CD4-positive, CD25-positive, alpha-beta regulatory T cell (primary cell): ENCODE results near the gene AKAP7. TPM values are rescaled to one million over a fixed set of nuclear protein-coding genes. Genes with fewer than 3 reads are reported as not detected.

Source experiments
- ATAC-seq, 2 donors: fragments of 150-1000 bp; cut with Tn5 transposase; one replicate each; pipeline ENCODE4 v1.10.0; 2021; ENCODE audit warnings: low read depth in 2 of 2, moderate number of reproducible peaks in 2 of 2, moderate library complexity in 1 of 2
- DNase-seq, 3 donors: peaks; one replicate each; pipeline versions ENCODE4 v3.0.0 to v3.0.0-alpha.2; 2012 to 2022; ENCODE audit warnings: mixed read lengths in 1 of 3
- H3K27ac ChIP-seq: one replicate; pipeline ENCODE4 v1.7.0; 2013; ENCODE audit warnings: mild to moderate bottlenecking, low read length; ENCODE audit not compliant: insufficient read depth, poor library complexity, severe bottlenecking
- H3K27me3 ChIP-seq: one replicate; pipeline ENCODE4 v1.7.0; 2013; ENCODE audit warnings: low read length; ENCODE audit not compliant: control insufficient read depth, insufficient read depth
- H3K36me3 ChIP-seq: one replicate; pipeline ENCODE4 v1.7.0; 2013; ENCODE audit warnings: mild to moderate bottlenecking, low read length, moderate library complexity; ENCODE audit not compliant: control insufficient read depth, insufficient read depth
- H3K4me1 ChIP-seq: 2 replicates; pipeline ENCODE4 v1.7.0; 2013; ENCODE audit warnings: mild to moderate bottlenecking, low read length; ENCODE audit not compliant: insufficient read depth, control insufficient read depth, poor library complexity, severe bottlenecking
- H3K4me3 ChIP-seq: one replicate; pipeline ENCODE4 v1.7.0; 2013; ENCODE audit warnings: low read depth, mild to moderate bottlenecking, low read length, moderate library complexity
- H3K9me3 ChIP-seq, 2 experiments: 1 replicate in 1 of 2; 2 replicates in 1 of 2; pipeline ENCODE4 v1.7.0; 2013; ENCODE audit warnings: low read length in 2 of 2, mild to moderate bottlenecking in 1 of 2, moderate library complexity in 1 of 2; ENCODE audit not compliant: control insufficient read depth in 2 of 2
- H3K27ac Mint-ChIP-seq, 3 donors: one replicate each; pipeline ENCODE4 v1.8.0; 2020 to 2022; ENCODE audit warnings: mild to moderate bottlenecking in 3 of 3, mixed read lengths in 3 of 3, moderate library complexity in 2 of 3
- H3K27me3 Mint-ChIP-seq: one replicate; pipeline ENCODE4 v1.8.0; 2022; ENCODE audit warnings: mild to moderate bottlenecking, mixed read lengths
- H3K36me3 Mint-ChIP-seq: one replicate; pipeline ENCODE4 v1.8.0; 2020; ENCODE audit warnings: mixed read lengths
- H3K4me1 Mint-ChIP-seq, 4 donors: one replicate each; pipeline ENCODE4 v1.8.0; 2020 to 2022; ENCODE audit warnings: mixed read lengths in 4 of 4, mild to moderate bottlenecking in 1 of 4
- H3K4me3 Mint-ChIP-seq, 4 donors: one replicate each; pipeline ENCODE4 v1.8.0; 2020 to 2022; ENCODE audit warnings: mild to moderate bottlenecking in 4 of 4, mixed read lengths in 4 of 4, moderate library complexity in 3 of 4
- H3K9me3 Mint-ChIP-seq, 7 donors: one replicate each; pipeline ENCODE4 v1.8.0; 2020 to 2022; ENCODE audit warnings: mixed read lengths in 7 of 7, mild to moderate bottlenecking in 3 of 7, moderate library complexity in 2 of 7
- polyA plus RNA-seq, 4 donors: library from polyadenylated mRNA; unstranded; fragments of 300-500 nt; fragmentation: Illumina TruSeq; gene quantifications; one replicate each; pipeline ENCODE4 v1.2.3, GENCODE V29; 2021
- total RNA-seq: library from RNA; stranded (reverse); gene quantifications from one replicate; pipeline ENCODE4 v1.2.3, GENCODE V29; 2022

The AKAP7 gene
- total and polyA plus RNA-seq, 5 donors from 2014 or later: 3.0 to 20.6 (median 10.5) TPM

DNA sequence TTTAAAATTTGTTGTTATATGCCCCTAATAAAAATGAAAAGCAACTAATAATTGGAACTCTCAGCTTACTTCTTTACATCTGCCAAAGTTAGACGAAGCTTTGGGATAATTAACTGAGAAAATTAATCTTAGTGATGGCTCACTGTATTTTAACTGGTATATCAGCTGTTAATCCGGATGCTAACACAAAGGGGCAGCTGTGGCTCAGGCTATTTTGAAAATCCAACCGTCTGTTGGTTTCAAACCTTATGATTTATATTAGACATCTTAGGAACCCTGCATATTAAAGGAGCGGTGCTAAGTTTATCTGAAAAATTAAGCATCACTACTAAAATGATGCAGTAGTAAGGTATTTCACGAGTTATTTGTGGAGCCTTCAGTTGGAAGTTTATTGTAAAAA, 96.6 kb downstream of the AKAP7 start:
- H3K4me3 ChIP-seq: no peak overlapping the region
- H3K36me3 ChIP-seq: peaks cover 4% of the 10 kb centered on the region
- peaks cover 5 to 35% (median 17%) of the 10 kb centered on the region in 4 donors for H3K4me1 Mint-ChIP-seq
- H3K9me3 ChIP-seq: no peaks in the 10 kb centered on the region
- no peak overlapping the region for H3K4me3 Mint-ChIP-seq
- no peaks in the 10 kb centered on the region for H3K4me1 ChIP-seq
- H3K27me3 ChIP-seq: no peaks in the 10 kb centered on the region
- ATAC-seq: no peak
- no peak overlapping the region for H3K27ac ChIP-seq
- H3K9me3 Mint-ChIP-seq: peaks cover 0 to 9% (median 1%) of the 10 kb centered on the region in 7 donors
- no peak for DNase-seq
- H3K27ac Mint-ChIP-seq: no peak overlapping the region
- H3K27me3 Mint-ChIP-seq: no peaks in the 10 kb centered on the region
- H3K36me3 Mint-ChIP-seq: peaks cover 15% of the 10 kb centered on the region

DNA sequence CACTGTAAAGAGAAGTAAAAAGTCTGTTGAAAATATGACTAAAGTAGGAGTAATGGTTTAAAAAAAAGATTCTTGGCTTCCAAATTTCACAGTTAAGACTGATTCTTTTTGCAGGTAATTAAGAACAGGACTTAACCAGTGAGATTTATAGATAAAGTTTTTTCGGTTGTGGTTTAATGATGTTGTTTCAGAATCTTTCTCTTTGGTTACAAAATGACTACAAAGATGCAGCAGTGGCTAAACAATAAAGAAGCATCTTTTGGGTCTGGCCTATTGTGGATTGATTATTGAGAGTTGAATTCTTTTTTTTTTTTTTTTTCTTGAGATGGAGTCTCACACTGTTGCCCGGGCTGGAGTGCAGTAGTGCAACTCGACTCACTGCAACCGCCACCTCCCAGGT, 109.7 kb downstream of the AKAP7 start:
- Histone ChIP-seq H3K27me3 (no peaks in the 10 kb centered on the region), H3K27ac (peak overlapping the region; percentile 20), H3K9me3 (peaks cover 3 to 6% of the 10 kb centered on the region in 2 experiments), H3K4me3 (peak overlapping the region; percentile 52), H3K4me1 (peaks cover 7% of the 10 kb centered on the region), H3K36me3 (no peaks in the 10 kb centered on the region)
- Mint-ChIP-seq H3K27ac (peak overlapping the region; percentile 64 to 80 (median 65)), H3K36me3 (peaks cover 29% of the 10 kb centered on the region), H3K27me3 (no peaks in the 10 kb centered on the region), H3K4me1 (peaks cover 26 to 55% (median 39%) of the 10 kb centered on the region in 4 donors), H3K4me3 (peak overlapping the region; percentile 11 to 52 (median 34)), H3K9me3 (peaks cover 2 to 19% (median 10%) of the 10 kb centered on the region in 7 donors)
- ATAC-seq (peak in 1 of 2 donors; percentile 25), DNase-seq (peak in 2 of 3 donors; percentile 25 to 32)

DNA sequence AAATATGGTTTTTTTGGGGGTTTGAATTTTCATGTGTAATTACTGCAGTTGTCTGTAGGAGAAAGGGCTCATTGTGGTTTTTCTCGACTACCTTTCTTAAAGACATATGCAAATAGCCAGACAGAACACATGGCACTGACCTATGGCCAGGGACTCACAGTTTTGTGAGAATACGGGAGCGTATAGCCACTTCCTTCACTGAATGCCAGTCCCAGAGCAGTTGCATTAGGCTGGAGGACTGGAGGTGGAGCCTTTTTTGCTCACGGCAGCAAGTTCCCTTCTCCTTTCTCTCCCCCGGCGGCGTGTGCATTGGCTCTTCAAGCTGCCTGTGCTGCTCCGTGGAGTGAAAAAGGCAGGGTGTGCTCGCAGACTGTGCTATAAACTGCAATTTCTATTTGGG, 114.9 kb downstream of the AKAP7 start:
- H3K27ac Mint-ChIP-seq: peak overlapping the region in 2 of 3 donors; percentile 51 to 84
- no peaks in the 10 kb centered on the region for H3K9me3 ChIP-seq
- H3K4me1 Mint-ChIP-seq: peaks cover 26 to 72% (median 37%) of the 10 kb centered on the region in 4 donors
- peak; percentile 46 to 47 for ATAC-seq
- no peak overlapping the region for H3K27ac ChIP-seq
- peak in 2 of 3 donors; percentile 11 to 20 for DNase-seq
- peaks cover 4% of the 10 kb centered on the region for H3K4me1 ChIP-seq
- peak overlapping the region; percentile 56 for H3K4me3 ChIP-seq
- H3K9me3 Mint-ChIP-seq: peaks cover 0 to 2% (median 0%) of the 10 kb centered on the region in 7 donors
- H3K27me3 ChIP-seq: no peaks in the 10 kb centered on the region
- no peaks in the 10 kb centered on the region for H3K36me3 ChIP-seq
- peak overlapping the region; percentile 2 to 78 (median 74) for H3K4me3 Mint-ChIP-seq
- H3K36me3 Mint-ChIP-seq: peaks cover 4% of the 10 kb centered on the region
- no peaks in the 10 kb centered on the region for H3K27me3 Mint-ChIP-seq

DNA sequence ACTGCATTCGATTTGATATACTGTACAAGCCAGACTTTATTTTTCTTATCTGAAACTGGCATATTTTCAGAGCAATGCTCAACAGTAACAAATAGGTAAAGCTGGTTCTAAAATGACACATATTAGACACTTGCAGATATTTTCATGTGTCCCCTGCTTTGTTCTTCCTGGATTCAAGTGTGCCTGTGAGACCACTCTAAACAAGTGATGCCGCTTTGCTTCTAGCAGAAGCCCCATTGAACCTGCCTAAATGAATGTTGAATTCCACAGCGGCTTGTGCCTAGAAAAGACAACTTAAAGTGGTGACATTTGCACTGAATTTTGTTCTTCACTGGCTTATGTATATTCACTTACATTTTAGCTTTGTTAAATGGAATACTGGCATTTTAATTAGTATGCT, 115.7 kb downstream of the AKAP7 start:
- Histone ChIP-seq H3K4me1 (no peaks in the 10 kb centered on the region), H3K36me3 (no peaks in the 10 kb centered on the region), H3K27me3 (no peaks in the 10 kb centered on the region), H3K4me3 (peak overlapping the region; percentile 56), H3K9me3 (no peaks in the 10 kb centered on the region), H3K27ac (no peak overlapping the region)
- H3K36me3 Mint-ChIP-seq: peaks cover 9% of the 10 kb centered on the region
- H3K9me3 Mint-ChIP-seq: peaks cover 0 to 2% (median 0%) of the 10 kb centered on the region in 7 donors
- peak overlapping the region; percentile 51 to 86 (median 84) for H3K27ac Mint-ChIP-seq
- H3K27me3 Mint-ChIP-seq: no peaks in the 10 kb centered on the region
- no peak for ATAC-seq
- peaks cover 28 to 73% (median 39%) of the 10 kb centered on the region in 4 donors for H3K4me1 Mint-ChIP-seq
- DNase-seq: no peak
- peak overlapping the region in 3 of 4 donors; percentile 2 to 78 (median 73) for H3K4me3 Mint-ChIP-seq

DNA sequence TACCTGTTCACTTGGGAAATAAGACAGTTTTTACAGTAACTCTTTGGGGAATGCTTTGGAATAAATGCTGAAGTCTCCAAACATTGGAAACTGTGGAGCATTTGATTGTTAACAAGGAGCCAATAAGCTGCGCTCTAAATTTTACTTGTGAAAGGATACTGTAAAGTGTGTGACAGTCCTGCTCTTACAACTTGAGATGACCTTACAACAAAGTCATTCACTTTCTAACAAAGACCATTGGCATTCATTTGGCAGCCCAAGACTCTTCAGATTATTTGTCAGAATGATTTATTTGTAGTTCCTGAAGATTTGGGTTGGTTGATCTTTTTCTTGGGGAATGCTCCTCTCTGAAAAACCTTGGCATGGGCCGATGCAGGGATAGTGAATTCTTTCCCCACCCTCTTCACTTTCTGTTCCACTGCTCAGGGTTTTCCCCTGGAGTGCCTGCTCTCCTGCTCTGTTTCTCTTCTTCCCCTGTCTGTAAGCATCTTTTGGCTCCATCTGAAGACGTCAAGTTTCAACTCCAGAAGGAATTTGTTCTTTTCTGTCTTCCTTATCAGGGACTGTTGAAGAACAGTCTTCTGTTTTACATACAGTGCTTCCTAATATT, 116.4 kb downstream of the AKAP7 start:
- peaks cover 26 to 67% (median 33%) of the 10 kb centered on the region in 4 donors for H3K4me1 Mint-ChIP-seq

DNA sequence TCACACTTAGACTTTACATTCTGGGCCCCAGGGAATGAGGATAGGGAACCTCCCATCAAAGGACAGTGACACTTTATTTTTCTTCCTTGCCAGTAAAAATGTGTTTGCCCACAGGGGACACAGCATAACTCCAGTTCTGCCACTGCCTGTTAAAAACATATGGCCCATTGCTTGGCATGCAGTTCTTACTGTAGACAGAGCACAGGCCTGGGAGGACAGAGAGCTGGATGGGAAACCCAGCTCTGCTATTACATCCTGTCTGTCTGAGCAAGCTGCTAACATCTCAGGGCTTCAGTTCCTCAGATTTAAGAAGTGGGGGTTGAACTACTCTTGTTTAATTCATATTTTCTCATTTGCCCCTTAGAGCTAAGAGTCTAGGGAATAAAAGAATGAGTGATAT, 120.2 kb downstream of the AKAP7 start:
- no peaks in the 10 kb centered on the region for H3K4me1 ChIP-seq
- peak overlapping the region in 1 of 4 donors; percentile 18 for H3K4me3 Mint-ChIP-seq
- H3K9me3 Mint-ChIP-seq: peaks cover 0 to 3% (median under 1%) of the 10 kb centered on the region in 7 donors
- no peaks in the 10 kb centered on the region for H3K27me3 ChIP-seq
- H3K36me3 ChIP-seq: no peaks in the 10 kb centered on the region
- DNase-seq (peak in 1 of 3 donors; percentile 9), ATAC-seq (peak; percentile 70 to 82)
- H3K4me3 ChIP-seq: no peak overlapping the region
- H3K27me3 Mint-ChIP-seq: no peaks in the 10 kb centered on the region
- peak overlapping the region in 2 of 3 donors; percentile 40 to 43 for H3K27ac Mint-ChIP-seq
- H3K27ac ChIP-seq: no peak overlapping the region
- H3K9me3 ChIP-seq: no peaks in the 10 kb centered on the region
- H3K36me3 Mint-ChIP-seq: peaks cover 21% of the 10 kb centered on the region
- peaks cover 20 to 61% (median 30%) of the 10 kb centered on the region in 4 donors for H3K4me1 Mint-ChIP-seq

More for the DNA sequence above, 116.4 kb downstream of the AKAP7 start:
- Histone ChIP-seq H3K27me3 (no peaks in the 10 kb centered on the region), H3K27ac (no peak overlapping the region), H3K9me3 (no peaks in the 10 kb centered on the region), H3K36me3 (no peaks in the 10 kb centered on the region), H3K4me1 (no peaks in the 10 kb centered on the region), H3K4me3 (no peak overlapping the region)
- Mint-ChIP-seq H3K27me3 (no peaks in the 10 kb centered on the region), H3K4me3 (peak overlapping the region in 2 of 4 donors; percentile 56 to 68), H3K36me3 (peaks cover 6% of the 10 kb centered on the region), H3K27ac (peak overlapping the region in 2 of 3 donors; percentile 69 to 70), H3K9me3 (peaks cover 0 to 2% (median 0%) of the 10 kb centered on the region in 7 donors)
- ATAC-seq (no peak), DNase-seq (no peak)

DNA sequence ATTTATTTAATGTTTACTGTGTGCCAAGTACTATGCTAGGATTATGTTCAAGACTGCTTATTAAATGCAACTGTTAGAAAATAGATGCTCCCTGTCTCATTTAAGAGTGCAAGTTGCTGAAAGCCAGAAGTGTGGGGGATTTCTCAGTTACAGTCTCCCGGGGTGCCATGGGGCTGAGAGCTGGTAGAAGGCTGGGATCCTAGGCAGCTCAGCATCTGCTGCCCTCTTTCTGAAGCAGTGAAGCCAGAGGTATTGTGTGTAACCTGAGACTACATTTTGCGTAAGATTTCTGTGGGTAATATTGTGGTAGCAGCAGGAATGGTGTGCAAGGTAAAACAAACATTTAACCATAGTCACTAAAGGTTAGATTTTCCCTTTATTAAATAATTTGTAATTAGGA, 120.6 kb downstream of the AKAP7 start:
- H3K27ac Mint-ChIP-seq: peak overlapping the region in 2 of 3 donors; percentile 40 to 80
- Histone ChIP-seq H3K9me3 (no peaks in the 10 kb centered on the region), H3K4me3 (no peak overlapping the region), H3K4me1 (no peaks in the 10 kb centered on the region), H3K27me3 (no peaks in the 10 kb centered on the region), H3K27ac (no peak overlapping the region), H3K36me3 (no peaks in the 10 kb centered on the region)
- peak overlapping the region in 1 of 4 donors; percentile 15 for H3K4me3 Mint-ChIP-seq
- peaks cover 15 to 57% (median 26%) of the 10 kb centered on the region in 4 donors for H3K4me1 Mint-ChIP-seq
- no peaks in the 10 kb centered on the region for H3K27me3 Mint-ChIP-seq
- peaks cover 0 to 4% (median 2%) of the 10 kb centered on the region in 7 donors for H3K9me3 Mint-ChIP-seq
- no peak for ATAC-seq
- no peak for DNase-seq
- peaks cover 24% of the 10 kb centered on the region for H3K36me3 Mint-ChIP-seq
